Tibial artery (tissue), 4 donors: ENCODE results near the gene OCA2.
"Not testable (repeated sequence)": the region's sequence is repeated elsewhere in the genome, so short reads cannot be mapped to it uniquely, and the experiment has no call there.

ENCODE experiments used
- DNase-seq, 2 donors: peaks; one replicate each; pipeline ENCODE4 v3.0.0-alpha.2; 2019
- H3K27ac ChIP-seq, 2 donors: fragments of 200-600 bp; sonication (generic) in 1 of 2; 1 replicate in 1 of 2; 2 replicates in 1 of 2; pipeline ENCODE4 v1.5.1; 2018 to 2019; ENCODE audit warnings: mild to moderate bottlenecking in 1 of 2
- H3K27me3 ChIP-seq, 2 donors: fragments of 200-600 bp; sonication (generic) in 1 of 2; one replicate each; pipeline versions ENCODE4 v1.5.1 to v1.6.0; 2016 to 2019
- H3K36me3 ChIP-seq, 3 donors: fragments of 200-600 bp; sonication (generic) in 2 of 3; one replicate each; pipeline ENCODE4 v1.5.1; 2016 to 2019; ENCODE audit warnings: mild to moderate bottlenecking in 2 of 3
- H3K4me1 ChIP-seq, 4 donors: fragments of 200-600 bp; sonication (generic) in 2 of 4; 1 replicate in 3 of 4; 2 replicates in 1 of 4; pipeline ENCODE4 v1.5.1; 2016 to 2019
- H3K4me3 ChIP-seq, 2 donors: fragments of 200-600 bp; sonication (generic) in 1 of 2; 1 replicate in 1 of 2; 2 replicates in 1 of 2; pipeline ENCODE4 v1.5.1; 2018 to 2019; ENCODE audit warnings: mild to moderate bottlenecking in 2 of 2
- H3K9me3 ChIP-seq, 3 donors: fragments of 200-600 bp; sonication (generic) in 1 of 3; one replicate each; pipeline ENCODE4 v1.5.1; 2016 to 2019
- CTCF ChIP-seq, 2 experiments: fragments of 200-600 bp in 1 of 2; fragments of 450-650 bp in 1 of 2; IDR thresholded peaks; one replicate each; pipeline ENCODE4 v1.5.1; 2017 to 2019; ENCODE audit warnings: antibody characterized with exemption in 2 of 2, mild to moderate bottlenecking in 1 of 2, moderate library complexity in 1 of 2
- intact Hi-C: fragments of 100-400 bp; cut with DNase I; formaldehyde crosslinking; loops from one replicate; pipeline ENCODE4 v1.15.0; 2023; ENCODE audit warnings: low total_unique reads

Gene OCA2

DNA sequence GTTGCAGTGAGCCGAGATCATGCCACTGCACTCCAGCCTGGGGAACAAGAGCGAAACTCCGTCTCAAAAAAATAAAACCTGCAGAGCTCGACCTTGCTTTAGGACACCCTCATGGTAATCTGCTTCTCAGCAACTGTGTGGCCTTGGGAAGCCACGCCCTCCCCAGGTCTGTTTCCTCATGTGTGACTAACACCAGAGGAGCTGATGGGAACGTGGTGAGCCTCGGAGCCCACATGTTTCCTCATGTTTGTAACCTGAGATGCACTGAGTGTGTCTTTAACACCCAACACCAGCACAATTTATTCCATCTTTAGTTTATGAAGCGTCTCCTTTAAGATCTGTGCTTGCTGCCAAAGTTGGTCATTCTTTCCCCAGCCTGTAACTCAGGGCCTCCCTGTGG, 142.8 kb downstream of the OCA2 start:
- no peaks in the 10 kb centered on the region for H3K27me3 ChIP-seq
- no peaks in the 10 kb centered on the region for H3K4me1 ChIP-seq
- peaks cover 4 to 21% (median 16%) of the 10 kb centered on the region in 3 donors for H3K36me3 ChIP-seq
- intact Hi-C loops: no loop called here
- H3K9me3 ChIP-seq: no peaks in the 10 kb centered on the region
- no peak for DNase-seq
- no peak for TF ChIP-seq CTCF (IDR thresholded peaks at IDR 0.05)
- no peak overlapping the region for H3K27ac ChIP-seq
- H3K4me3 ChIP-seq: no peak overlapping the region

DNA sequence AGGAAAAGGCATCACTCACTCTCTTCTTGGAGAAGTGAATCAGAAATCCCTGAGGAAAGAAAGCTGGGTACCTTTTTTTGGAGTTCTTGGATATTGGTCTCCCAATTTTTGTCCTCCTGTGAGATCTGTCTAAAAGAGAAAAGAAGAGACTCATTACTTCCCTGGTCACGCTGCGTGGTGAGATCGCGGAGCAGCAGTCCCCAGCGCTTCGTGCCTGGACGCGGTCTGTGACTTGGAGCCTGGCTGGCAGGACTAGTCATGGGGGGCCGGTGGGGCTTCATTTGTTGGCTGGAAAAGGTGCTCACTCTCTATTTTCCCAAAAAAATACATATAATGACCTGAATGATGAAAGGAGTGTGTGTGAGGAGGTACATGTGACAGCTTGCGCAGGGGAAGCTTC, 144.0 kb downstream of the OCA2 start:
- peaks cover 4 to 21% (median 16%) of the 10 kb centered on the region in 3 donors for H3K36me3 ChIP-seq
- H3K27me3 ChIP-seq: no peaks in the 10 kb centered on the region
- TF ChIP-seq CTCF (IDR thresholded peaks at IDR 0.05): no peak
- H3K27ac ChIP-seq: no peak overlapping the region
- intact Hi-C loops: no loop called here
- no peaks in the 10 kb centered on the region for H3K9me3 ChIP-seq
- H3K4me1 ChIP-seq: no peaks in the 10 kb centered on the region
- DNase-seq: no peak
- no peak overlapping the region for H3K4me3 ChIP-seq

GRCh38 chr15:27952593-27952992, 146.5 kb downstream of the OCA2 start:
- intact Hi-C loops, H3K4me1 ChIP-seq, H3K9me3 ChIP-seq, H3K27ac ChIP-seq, DNase-seq, H3K4me3 ChIP-seq, H3K27me3 ChIP-seq: not testable (repeated sequence)
- peaks cover 3 to 21% (median 15%) of the 10 kb centered on the region in 3 donors for H3K36me3 ChIP-seq

GRCh38 chr15:27951191-27951890, 147.8 kb downstream of the OCA2 start:
- intact Hi-C loops: no loop called here
- Histone ChIP-seq H3K27ac (no peak overlapping the region), H3K4me1 (no peaks in the 10 kb centered on the region), H3K27me3 (no peaks in the 10 kb centered on the region), H3K9me3 (no peaks in the 10 kb centered on the region), H3K36me3 (peaks cover 0 to 21% (median 9%) of the 10 kb centered on the region in 3 donors), H3K4me3 (no peak overlapping the region)
- DNase-seq: no peak
- TF ChIP-seq CTCF (IDR thresholded peaks at IDR 0.05): no peak

DNA sequence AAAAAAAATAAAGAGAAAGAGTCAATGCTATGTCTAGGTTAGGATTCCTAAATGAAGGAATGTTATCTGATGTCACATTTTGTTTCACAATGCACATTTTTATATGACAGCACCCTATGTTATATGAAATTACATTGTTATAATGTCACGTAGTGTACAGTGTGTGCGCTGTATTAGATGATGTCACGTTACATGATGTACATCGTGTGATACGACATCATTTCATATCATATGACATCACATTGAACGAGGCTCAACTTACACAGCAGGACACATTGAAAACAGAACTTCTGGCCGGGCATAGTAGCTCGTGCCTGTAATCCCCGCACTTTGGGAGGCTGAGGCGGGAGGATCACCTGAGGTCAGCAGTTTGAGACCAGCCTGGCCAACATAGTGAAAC, 150.0 kb downstream of the OCA2 start:
- no peaks in the 10 kb centered on the region for H3K9me3 ChIP-seq
- intact Hi-C loops: no loop called here
- no peaks in the 10 kb centered on the region for H3K4me1 ChIP-seq
- H3K27me3 ChIP-seq: no peaks in the 10 kb centered on the region
- peaks cover 0 to 11% (median 9%) of the 10 kb centered on the region in 3 donors for H3K36me3 ChIP-seq
- no peak for TF ChIP-seq CTCF (IDR thresholded peaks at IDR 0.05)
- no peak overlapping the region for H3K4me3 ChIP-seq
- no peak overlapping the region for H3K27ac ChIP-seq
- DNase-seq: no peak

- no peaks in the 10 kb centered on the region for H3K36me3 ChIP-seq
- H3K4me1 ChIP-seq: no peaks in the 10 kb centered on the region
- H3K27ac ChIP-seq: no peak overlapping the region
- H3K4me3 ChIP-seq: no peak overlapping the region
- no peak for TF ChIP-seq CTCF (IDR thresholded peaks at IDR 0.05)
- intact Hi-C loops: no loop called here
- H3K9me3 ChIP-seq: no peaks in the 10 kb centered on the region
- no peaks in the 10 kb centered on the region for H3K27me3 ChIP-seq
- no peak for DNase-seq
These were observed 159.9 kb downstream of the OCA2 start for GRCh38 chr15:27939246-27939645.
